ENCODE measurements around the gene SYNE1. TPM values are rescaled to one million over a fixed set of nuclear protein-coding genes. Genes with fewer than 3 reads are reported as not detected.

SYNE1 gene
- total RNA-seq, 1 donor from 2014 or later, result 43.8 TPM

DNA sequence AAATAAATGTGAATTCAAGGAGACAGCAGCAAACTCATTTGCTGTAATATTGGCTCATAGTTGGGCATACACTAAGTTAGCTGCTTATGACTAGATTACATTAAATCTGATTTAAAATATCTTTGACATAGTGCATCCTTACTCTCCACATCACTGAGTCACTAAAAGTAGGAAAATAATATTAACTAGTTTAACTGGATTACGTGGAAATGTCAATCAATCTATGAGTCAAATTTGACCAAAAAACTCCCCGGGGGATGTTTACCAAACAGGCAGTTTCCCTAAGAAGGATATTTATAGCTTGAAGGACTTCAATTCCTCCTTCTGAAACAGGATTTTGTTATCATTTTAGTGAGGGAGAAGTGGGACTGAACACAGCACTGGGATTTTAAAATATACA is 463.2 kb downstream of the SYNE1 start:
- Mint-ChIP-seq H3K36me3 (ENCODE audit: insufficient read depth) (peaks cover 8% of the 10 kb centered on the region), H3K4me1 (ENCODE audit: low read depth) (no peaks in the 10 kb centered on the region), H3K27me3 (no peaks in the 10 kb centered on the region), H3K27ac (no peak overlapping the region), H3K9me3 (ENCODE audit: low read depth) (no peaks in the 10 kb centered on the region), H3K4me3 (ENCODE audit: low read depth) (no peak overlapping the region)
- no peak for DNase-seq (ENCODE audit: low spot score, unreplicated experiment)
- TF ChIP-seq, protein P1, sequence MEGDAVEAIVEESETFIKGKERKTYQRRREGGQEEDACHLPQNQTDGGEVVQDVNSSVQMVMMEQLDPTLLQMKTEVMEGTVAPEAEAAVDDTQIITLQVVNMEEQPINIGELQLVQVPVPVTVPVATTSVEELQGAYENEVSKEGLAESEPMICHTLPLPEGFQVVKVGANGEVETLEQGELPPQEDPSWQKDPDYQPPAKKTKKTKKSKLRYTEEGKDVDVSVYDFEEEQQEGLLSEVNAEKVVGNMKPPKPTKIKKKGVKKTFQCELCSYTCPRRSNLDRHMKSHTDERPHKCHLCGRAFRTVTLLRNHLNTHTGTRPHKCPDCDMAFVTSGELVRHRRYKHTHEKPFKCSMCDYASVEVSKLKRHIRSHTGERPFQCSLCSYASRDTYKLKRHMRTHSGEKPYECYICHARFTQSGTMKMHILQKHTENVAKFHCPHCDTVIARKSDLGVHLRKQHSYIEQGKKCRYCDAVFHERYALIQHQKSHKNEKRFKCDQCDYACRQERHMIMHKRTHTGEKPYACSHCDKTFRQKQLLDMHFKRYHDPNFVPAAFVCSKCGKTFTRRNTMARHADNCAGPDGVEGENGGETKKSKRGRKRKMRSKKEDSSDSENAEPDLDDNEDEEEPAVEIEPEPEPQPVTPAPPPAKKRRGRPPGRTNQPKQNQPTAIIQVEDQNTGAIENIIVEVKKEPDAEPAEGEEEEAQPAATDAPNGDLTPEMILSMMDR (IDR thresholded peaks at IDR 0.05; ENCODE audit: unreplicated experiment), result no peak

DNA sequence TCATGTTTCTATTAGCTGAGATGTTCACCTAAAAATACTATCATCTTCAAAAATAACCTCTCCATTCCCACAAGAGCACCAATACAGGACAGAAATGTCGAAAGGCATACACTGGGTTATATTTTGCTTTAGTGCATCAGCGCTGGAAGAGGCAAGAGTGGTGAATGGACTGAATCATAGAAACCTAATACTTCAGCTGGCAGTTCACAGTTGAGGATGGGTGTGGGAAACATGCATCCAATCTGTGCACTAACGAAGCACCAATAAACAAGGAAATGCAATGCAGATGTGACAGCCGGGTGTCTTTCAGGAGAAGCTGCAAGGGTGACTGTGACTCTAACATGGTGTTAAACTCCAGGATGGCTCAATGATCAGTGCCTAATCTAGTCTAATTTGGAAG is 463.8 kb downstream of the SYNE1 start:
- H3K36me3 Mint-ChIP-seq (ENCODE audit: insufficient read depth), result peaks cover 8% of the 10 kb centered on the region
- TF ChIP-seq, protein P1 (IDR thresholded peaks at IDR 0.05; ENCODE audit: unreplicated experiment), result no peak
- no peaks in the 10 kb centered on the region for H3K4me1 Mint-ChIP-seq (ENCODE audit: low read depth)
- H3K4me3 Mint-ChIP-seq (ENCODE audit: low read depth), result no peak overlapping the region
- DNase-seq (ENCODE audit: low spot score, unreplicated experiment), result no peak
- no peak overlapping the region for H3K27ac Mint-ChIP-seq
- no peaks in the 10 kb centered on the region for H3K27me3 Mint-ChIP-seq
- no peaks in the 10 kb centered on the region for H3K9me3 Mint-ChIP-seq (ENCODE audit: low read depth)

DNA sequence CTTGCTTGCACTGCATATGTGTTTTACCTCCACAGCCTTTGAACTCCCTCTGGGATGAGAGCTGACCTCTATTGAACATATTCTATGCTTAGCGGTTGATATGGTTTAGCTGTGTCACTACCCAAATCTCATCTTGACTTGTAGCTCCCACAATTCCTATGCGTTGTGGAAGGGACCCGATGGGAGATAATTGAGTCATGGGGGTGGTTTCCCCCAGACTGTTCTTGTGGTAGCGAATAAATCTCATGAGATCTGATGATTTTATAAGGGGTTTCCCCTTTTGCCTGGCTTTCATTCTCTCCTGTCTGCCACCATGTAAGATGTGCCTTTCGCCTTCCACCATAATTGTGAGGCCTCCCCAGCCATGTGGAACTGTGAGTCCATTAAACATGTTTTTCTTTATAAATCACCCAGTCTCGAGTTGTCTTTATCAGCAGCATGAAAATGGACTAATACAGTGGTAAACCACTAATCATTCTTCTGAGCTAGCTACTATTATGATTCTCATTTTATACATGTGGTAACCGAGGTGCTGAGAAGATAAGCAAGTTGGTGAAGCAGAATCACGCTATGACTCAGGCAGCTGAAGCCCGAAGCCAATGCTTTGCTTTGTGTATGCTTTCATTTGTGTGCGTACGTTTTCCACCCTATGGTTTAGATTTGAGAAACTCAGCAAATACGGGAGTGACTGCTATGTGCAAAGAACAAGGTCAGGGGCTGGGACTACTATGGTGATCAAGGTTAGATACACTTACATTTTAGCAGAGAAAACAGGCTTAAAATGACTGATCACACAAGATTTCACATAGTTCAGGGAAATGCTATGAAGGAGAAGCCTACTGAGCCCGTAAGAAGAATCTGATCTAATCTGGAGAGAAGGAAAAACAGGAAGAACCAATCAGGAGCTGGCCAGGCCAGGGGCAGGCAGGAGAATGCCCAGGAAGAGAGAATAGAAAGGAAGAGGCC is 466.2 kb downstream of the SYNE1 start:
- no peaks in the 10 kb centered on the region for H3K4me1 Mint-ChIP-seq (ENCODE audit: low read depth)
- TF ChIP-seq, protein P1 (IDR thresholded peaks at IDR 0.05; ENCODE audit: unreplicated experiment), result no peak
- H3K36me3 Mint-ChIP-seq (ENCODE audit: insufficient read depth), result peaks cover 8% of the 10 kb centered on the region
- peak overlapping the region; percentile 17 for H3K27ac Mint-ChIP-seq
- no peaks in the 10 kb centered on the region for H3K27me3 Mint-ChIP-seq
- DNase-seq (ENCODE audit: low spot score, unreplicated experiment), result no peak
- H3K4me3 Mint-ChIP-seq (ENCODE audit: low read depth), result no peak overlapping the region
- no peaks in the 10 kb centered on the region for H3K9me3 Mint-ChIP-seq (ENCODE audit: low read depth)

DNA sequence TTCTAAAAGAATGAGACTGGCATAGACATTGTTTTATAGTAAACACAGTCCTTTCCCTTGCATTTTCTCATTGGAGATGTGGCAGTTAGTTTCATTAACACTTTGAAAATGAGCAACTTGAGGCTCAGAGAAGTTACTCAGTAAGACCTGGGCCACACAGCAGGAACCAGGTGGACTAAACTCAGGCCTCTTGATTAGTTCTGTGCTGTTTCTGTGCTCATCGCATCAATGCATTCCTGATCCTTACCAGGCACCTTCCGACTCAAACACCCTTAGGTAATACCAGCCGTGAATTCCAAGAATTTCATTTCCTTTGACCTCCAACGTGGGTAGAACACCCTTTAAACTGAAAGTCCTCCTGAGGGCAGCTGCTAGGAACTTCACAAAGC is 466.9 kb downstream of the SYNE1 start:
- Mint-ChIP-seq H3K27me3 (no peaks in the 10 kb centered on the region), H3K36me3 (ENCODE audit: insufficient read depth) (peaks cover 6% of the 10 kb centered on the region), H3K4me1 (ENCODE audit: low read depth) (peaks cover 2% of the 10 kb centered on the region), H3K27ac (no peak overlapping the region), H3K9me3 (ENCODE audit: low read depth) (no peaks in the 10 kb centered on the region), H3K4me3 (ENCODE audit: low read depth) (no peak overlapping the region)
- TF ChIP-seq, protein P1 (IDR thresholded peaks at IDR 0.05; ENCODE audit: unreplicated experiment), result no peak
- DNase-seq (ENCODE audit: low spot score, unreplicated experiment), result no peak

DNA sequence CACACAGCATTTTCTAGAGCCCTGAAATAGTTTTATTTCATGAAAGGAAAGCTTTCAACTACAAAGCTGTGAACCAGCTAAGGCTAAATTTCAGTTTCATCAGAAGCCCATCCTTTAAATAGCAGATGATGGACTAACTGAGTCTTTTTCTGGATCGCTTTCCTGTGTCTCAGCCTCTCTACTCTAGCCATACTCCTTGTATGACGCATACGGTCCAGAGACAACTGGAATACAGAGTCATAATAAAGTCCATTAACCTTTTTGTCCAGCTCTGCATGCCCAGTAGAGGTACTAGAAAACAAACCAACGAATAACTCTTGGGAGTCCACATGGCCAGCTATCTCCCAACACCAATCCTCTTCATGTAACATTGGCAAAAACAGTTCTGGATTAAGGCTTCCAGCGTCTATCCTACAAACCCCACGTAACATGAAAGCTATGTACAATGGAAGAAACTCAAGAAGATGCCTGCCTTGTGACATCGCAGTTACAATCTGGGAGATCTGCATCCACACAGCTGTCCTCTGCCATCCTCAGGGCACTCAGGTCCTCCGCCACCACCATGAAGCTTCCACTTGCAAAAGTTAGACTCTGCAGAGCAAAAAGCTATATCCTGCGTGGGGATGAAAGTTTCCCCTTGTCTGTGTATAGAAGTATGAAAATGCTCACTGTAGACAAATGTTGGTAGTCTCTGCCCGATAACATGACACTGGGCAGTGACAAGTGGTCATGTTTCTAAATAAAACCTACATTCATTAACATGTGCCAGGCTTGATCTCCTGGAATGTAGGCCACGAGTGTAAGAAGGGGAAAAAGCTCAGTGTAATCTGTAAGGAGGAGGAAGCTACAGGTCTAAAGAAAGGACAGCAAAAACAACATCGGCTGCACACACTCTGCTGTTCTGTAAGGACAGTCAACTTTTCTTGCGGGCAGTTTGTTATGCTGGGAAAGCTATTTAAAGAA is 469.2 kb downstream of the SYNE1 start:
- Mint-ChIP-seq H3K36me3 (ENCODE audit: insufficient read depth) (peaks cover 3% of the 10 kb centered on the region), H3K4me3 (ENCODE audit: low read depth) (no peak overlapping the region), H3K27ac (no peak overlapping the region), H3K27me3 (no peaks in the 10 kb centered on the region), H3K9me3 (ENCODE audit: low read depth) (no peaks in the 10 kb centered on the region), H3K4me1 (ENCODE audit: low read depth) (peaks cover 5% of the 10 kb centered on the region)
- no peak for DNase-seq (ENCODE audit: low spot score, unreplicated experiment)
- TF ChIP-seq, protein P1 (IDR thresholded peaks at IDR 0.05; ENCODE audit: unreplicated experiment), result no peak
